ENCODE data around the gene ST6GAL1.

DNA sequence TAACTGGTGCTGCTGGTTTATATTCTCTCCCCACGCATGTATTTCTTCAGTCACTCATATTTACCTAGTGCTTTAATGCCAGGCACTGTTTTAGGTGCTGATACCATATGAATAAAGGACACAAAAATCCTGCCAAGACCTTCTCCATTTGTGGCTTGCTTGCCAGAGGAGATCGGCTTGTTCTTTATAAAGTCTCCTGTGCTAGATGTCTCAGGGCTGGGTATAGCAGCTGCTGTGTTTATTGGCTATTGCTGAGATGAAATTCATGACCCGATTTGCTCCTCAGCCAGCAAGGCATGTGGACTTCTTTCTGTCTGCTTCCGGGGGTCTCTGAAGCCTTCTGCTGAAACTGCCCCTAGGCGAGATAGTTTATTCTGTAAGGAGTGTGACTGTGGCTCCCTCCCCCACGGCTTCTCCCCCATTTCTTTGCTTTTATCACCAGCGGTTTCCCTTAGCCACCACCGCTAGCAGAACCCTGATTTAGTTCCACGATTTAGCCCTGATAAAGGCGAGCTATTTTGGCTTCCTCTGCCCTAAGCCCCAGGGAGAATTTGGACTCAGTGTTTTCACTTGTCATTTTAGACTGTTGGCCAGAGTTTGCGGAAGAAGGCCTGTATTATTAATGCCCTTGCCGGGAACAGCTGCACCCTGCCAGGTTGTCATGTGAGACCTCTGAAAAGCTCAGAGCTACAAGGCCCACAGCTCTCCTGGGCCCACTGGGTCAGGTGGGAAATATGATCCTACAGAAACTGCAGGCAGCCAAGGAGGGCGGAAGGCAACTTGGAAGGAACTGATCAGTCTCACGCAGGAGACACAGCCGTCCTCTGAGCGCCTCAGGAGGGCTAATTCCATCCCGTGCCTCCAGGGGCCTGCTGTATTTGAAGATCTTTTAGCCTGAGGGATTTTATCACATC lies 46.8 kb downstream of the ST6GAL1 start:
- TF ChIP-seq, protein P1, sequence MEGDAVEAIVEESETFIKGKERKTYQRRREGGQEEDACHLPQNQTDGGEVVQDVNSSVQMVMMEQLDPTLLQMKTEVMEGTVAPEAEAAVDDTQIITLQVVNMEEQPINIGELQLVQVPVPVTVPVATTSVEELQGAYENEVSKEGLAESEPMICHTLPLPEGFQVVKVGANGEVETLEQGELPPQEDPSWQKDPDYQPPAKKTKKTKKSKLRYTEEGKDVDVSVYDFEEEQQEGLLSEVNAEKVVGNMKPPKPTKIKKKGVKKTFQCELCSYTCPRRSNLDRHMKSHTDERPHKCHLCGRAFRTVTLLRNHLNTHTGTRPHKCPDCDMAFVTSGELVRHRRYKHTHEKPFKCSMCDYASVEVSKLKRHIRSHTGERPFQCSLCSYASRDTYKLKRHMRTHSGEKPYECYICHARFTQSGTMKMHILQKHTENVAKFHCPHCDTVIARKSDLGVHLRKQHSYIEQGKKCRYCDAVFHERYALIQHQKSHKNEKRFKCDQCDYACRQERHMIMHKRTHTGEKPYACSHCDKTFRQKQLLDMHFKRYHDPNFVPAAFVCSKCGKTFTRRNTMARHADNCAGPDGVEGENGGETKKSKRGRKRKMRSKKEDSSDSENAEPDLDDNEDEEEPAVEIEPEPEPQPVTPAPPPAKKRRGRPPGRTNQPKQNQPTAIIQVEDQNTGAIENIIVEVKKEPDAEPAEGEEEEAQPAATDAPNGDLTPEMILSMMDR (IDR thresholded peaks at IDR 0.05): no peak
- TF ChIP-seq POLR2A (IDR thresholded peaks at IDR 0.05) (no peak), EP300 (IDR thresholded peaks at IDR 0.05) (peak in 1 of 2 donors; percentile 68)
